Pancreas (tissue), 10 donors: Measurements from ENCODE around the gene TENM4. TPM values are rescaled to one million over a fixed set of nuclear protein-coding genes. Genes with fewer than 3 reads are reported as not detected.

Source experiments
- ATAC-seq, 4 donors: fragments of 200-7000 bp; cut with Tn5 transposase; one replicate each; pipeline versions ENCODE4 v1.8.0 to v1.9.1; 2020; ENCODE audit warnings: mild to moderate bottlenecking in 4 of 4, moderate library complexity in 4 of 4
- DNase-seq, 6 donors: peaks; one replicate each; pipeline ENCODE4 v3.0.0-alpha.2; 2020
- FAIRE-seq: peaks from 2 replicates; lab custom pipeline; 2012; peaks lifted over from hg19 to GRCh38; lab: Jason Lieb, UNC
- H3K27ac ChIP-seq, 4 donors: fragments of 200-600 bp; sonication (generic); 1 replicate in 3 of 4; 2 replicates in 1 of 4; pipeline versions ENCODE4 v1.5.0 to v1.8.0; 2020
- H3K27me3 ChIP-seq, 4 donors: fragments of 200-600 bp; one replicate each; pipeline ENCODE4 v1.8.0; 2021
- H3K36me3 ChIP-seq, 3 donors: fragments of 200-600 bp; sonication (generic) in 1 of 3; one replicate each; pipeline versions ENCODE4 v1.5.0 to v1.8.0; 2020 to 2021
- H3K4me1 ChIP-seq, 3 donors: fragments of 200-600 bp; one replicate each; pipeline ENCODE4 v1.8.0; 2021
- H3K4me3 ChIP-seq, 4 donors: fragments of 200-600 bp; sonication (generic) in 2 of 4; one replicate each; pipeline versions ENCODE4 v1.5.0 to v1.8.0; 2020 to 2021
- H3K9me3 ChIP-seq, 4 donors: fragments of 200-600 bp; one replicate each; pipeline ENCODE4 v1.8.0; 2021
- CTCF ChIP-seq, 4 donors: fragments of 200-600 bp; sonication (generic) in 3 of 4; IDR thresholded peaks; one replicate each; pipeline versions ENCODE4 v1.5.0 to v1.8.0; 2021; ENCODE audit warnings: antibody characterized with exemption in 4 of 4
- WGBS, 2 donors: extraction: QIAGEN DNeasy Blood & Tissue Kit; methylation state at CpG; one replicate each; pipeline ENCODE4 v1.1.7; 2013; 5-methylcytosine and 5-hydroxymethylcytosine counted together
- intact Hi-C, 3 donors: fragments of 100-400 bp; cut with DNase I; formaldehyde crosslinking; loops; one replicate each; pipeline versions ENCODE4 v1.11.1 to v1.14.2; 2022
- polyA plus RNA-seq, 2 donors: library from polyadenylated mRNA; stranded (reverse); fragments of 200-250 nt; gene quantifications; one replicate each; pipeline ENCODE4 v1.2.3, GENCODE V29; 2013
- total RNA-seq, 6 donors: library from RNA; stranded (reverse); fragmentation: NEBNext Ultra II Directional in 4 of 6; extraction: Animal tissue kit (Norgen Biotek cat#: 25700) in 4 of 6; gene quantifications; one replicate each; pipeline versions ENCODE4 v1.2.1 to v1.2.4, GENCODE V29; 2021 to 2023
- donor health status: healthy with polysubstance abuse.
- donor health status: DM: no; HTN: no; CAD: no; lungs with moderate emphysema.
- donor health status: DM: no; HTN: no; CAD: no.
- donor health status: control.
- donor health status: control.
- donor health status: Bipolar disorder and iron deficiency.
- donor health status: DM: yes; HTN: yes; CAD: no.
- donor health status: DM: no; HTN: no; CAD: no.
- donor health status: DM: no; HTN: no; CAD: no.
- donor health status: DM: yes; HTN: yes; CAD: no.

The TENM4 gene
- total and polyA plus RNA-seq, 8 donors = 0.37 to 6.8 (median 1.3) TPM

DNA sequence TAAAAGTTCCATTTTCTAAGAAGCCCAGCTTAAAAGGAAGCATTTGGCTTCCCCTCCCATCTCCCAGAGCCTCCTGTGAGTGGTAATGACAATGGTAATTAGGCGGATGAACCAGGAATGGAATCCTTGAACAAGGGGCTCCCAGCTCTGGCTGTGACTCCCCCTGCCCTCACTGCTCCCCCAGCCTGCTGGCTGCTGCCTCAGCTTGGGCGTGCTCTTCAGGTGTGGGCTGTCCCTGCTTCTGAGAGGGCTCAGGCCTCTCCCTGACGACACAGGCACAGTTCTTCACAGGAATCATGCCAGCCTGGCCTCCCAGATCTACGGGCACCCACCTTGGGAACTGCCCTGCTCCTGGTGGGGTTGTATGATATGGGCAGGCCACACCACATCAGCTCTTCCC lies 784.5 kb downstream of the TENM4 start:
- H3K4me3 ChIP-seq = no peak overlapping the region
- no peak for ATAC-seq
- H3K36me3 ChIP-seq = no peaks in the 10 kb centered on the region
- no peak for DNase-seq
- no peaks in the 10 kb centered on the region for H3K27me3 ChIP-seq
- no peak for FAIRE-seq
- H3K4me1 ChIP-seq = no peaks in the 10 kb centered on the region
- no peaks in the 10 kb centered on the region for H3K9me3 ChIP-seq
- no peak for TF ChIP-seq CTCF (IDR thresholded peaks at IDR 0.05)
- no peak overlapping the region for H3K27ac ChIP-seq
- intact Hi-C loops = loop anchor here in 1 of 3 donors (10.0 kb wide), 1 partner anchor 298 kb away; no protein-coding TSS in a partner anchor
- WGBS, 2 donors = 79 to 83% methylated on average over 4 of the region's 4 CpGs

GRCh38 chr11:78655561-78655960 lies 785.3 kb downstream of the TENM4 start:
- TF ChIP-seq CTCF (IDR thresholded peaks at IDR 0.05) = no peak
- Histone ChIP-seq H3K4me1 (no peaks in the 10 kb centered on the region), H3K4me3 (no peak overlapping the region), H3K27me3 (no peaks in the 10 kb centered on the region), H3K27ac (no peak overlapping the region), H3K36me3 (no peaks in the 10 kb centered on the region), H3K9me3 (no peaks in the 10 kb centered on the region)
- no peak for DNase-seq
- 91 to 95% methylated on average over 5 of the region's 5 CpGs for WGBS, 2 donors
- intact Hi-C loops = loop anchor here in 1 of 3 donors (10.0 kb wide), 1 partner anchor 299 kb away; no protein-coding TSS in a partner anchor
- no peak for ATAC-seq
- no peak for FAIRE-seq

DNA sequence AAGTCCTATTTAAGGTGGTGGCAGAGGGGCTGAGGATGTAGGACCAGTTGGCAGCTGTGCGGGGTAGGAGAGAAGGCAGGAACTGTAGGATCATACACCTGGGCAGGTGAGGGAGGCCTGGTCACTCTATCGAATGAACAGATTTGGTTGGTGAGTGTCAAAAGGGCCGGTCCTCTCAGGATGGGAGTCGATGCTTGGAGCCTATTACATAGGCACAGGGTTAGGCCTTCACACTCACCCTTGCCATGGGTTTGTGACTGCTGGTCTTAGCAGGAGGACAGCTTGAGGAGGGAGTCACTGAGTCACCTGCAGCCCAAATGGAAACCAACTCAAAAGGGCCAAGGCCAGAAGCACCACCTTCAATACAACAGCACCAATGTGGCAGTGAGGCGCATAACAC lies 786.0 kb downstream of the TENM4 start:
- FAIRE-seq = no peak
- TF ChIP-seq CTCF (IDR thresholded peaks at IDR 0.05) = no peak
- no peaks in the 10 kb centered on the region for H3K27me3 ChIP-seq
- DNase-seq = no peak
- H3K9me3 ChIP-seq = no peaks in the 10 kb centered on the region
- H3K27ac ChIP-seq = no peak overlapping the region
- H3K4me1 ChIP-seq = no peaks in the 10 kb centered on the region
- ATAC-seq = no peak
- no peaks in the 10 kb centered on the region for H3K36me3 ChIP-seq
- 86 to 92% methylated on average over 5 of the region's 5 CpGs for WGBS, 2 donors
- intact Hi-C loops = loop anchor here in 1 of 3 donors (10.0 kb wide), 1 partner anchor 300 kb away; no protein-coding TSS in a partner anchor
- H3K4me3 ChIP-seq = no peak overlapping the region

GRCh38 chr11:78654071-78654470 lies 786.8 kb downstream of the TENM4 start:
- DNase-seq (no peak), FAIRE-seq (no peak), ATAC-seq (no peak)
- H3K4me3 ChIP-seq = no peak overlapping the region
- intact Hi-C loops = loop anchor here in 1 of 3 donors (10.0 kb wide), 1 partner anchor 301 kb away; no protein-coding TSS in a partner anchor
- no peak for TF ChIP-seq CTCF (IDR thresholded peaks at IDR 0.05)
- 53 to 60% methylated on average over 3 of the region's 3 CpGs for WGBS, 2 donors
- no peaks in the 10 kb centered on the region for H3K36me3 ChIP-seq
- H3K27me3 ChIP-seq = no peaks in the 10 kb centered on the region
- H3K9me3 ChIP-seq = no peaks in the 10 kb centered on the region
- H3K4me1 ChIP-seq = no peaks in the 10 kb centered on the region
- no peak overlapping the region for H3K27ac ChIP-seq

GRCh38 chr11:78653294-78653909 lies 787.4 kb downstream of the TENM4 start:
- Histone ChIP-seq H3K36me3 (no peaks in the 10 kb centered on the region), H3K4me1 (no peaks in the 10 kb centered on the region), H3K27me3 (no peaks in the 10 kb centered on the region), H3K27ac (no peak overlapping the region), H3K4me3 (no peak overlapping the region), H3K9me3 (no peaks in the 10 kb centered on the region)
- DNase-seq = no peak
- ATAC-seq = no peak
- TF ChIP-seq CTCF (IDR thresholded peaks at IDR 0.05) = no peak
- 79 to 86% methylated on average over 11 of the region's 11 CpGs for WGBS, 2 donors
- intact Hi-C loops = loop anchor here in 1 of 3 donors (10.0 kb wide), 1 partner anchor 301 kb away; no protein-coding TSS in a partner anchor
- FAIRE-seq = no peak
